HFFc6 (cell line): Measurements from ENCODE around the gene C2orf68. TPM values are rescaled to one million over a fixed set of nuclear protein-coding genes. Genes with fewer than 3 reads are reported as not detected.

Experiments
- DNase-seq: peaks from one replicate; pipeline ENCODE4 v3.0.0-alpha.2; 2018
- H3K27ac Mint-ChIP-seq: 2 replicates; pipeline ENCODE4 v1.8.0; 2020; ENCODE audit warnings: mild to moderate bottlenecking, mixed read lengths
- H3K27me3 Mint-ChIP-seq: 2 replicates; pipeline ENCODE4 v1.8.0; 2021; ENCODE audit warnings: mild to moderate bottlenecking, moderate library complexity, mixed read lengths; ENCODE audit not compliant: insufficient read depth
- H3K36me3 Mint-ChIP-seq: 2 replicates; pipeline ENCODE4 v1.8.0; 2021; ENCODE audit warnings: low read depth, mixed read lengths
- H3K4me1 Mint-ChIP-seq: 2 replicates; pipeline ENCODE4 v1.8.0; 2020; ENCODE audit warnings: low read depth, mixed read lengths
- H3K4me3 Mint-ChIP-seq: 2 replicates; pipeline ENCODE4 v1.8.0; 2020; ENCODE audit warnings: mild to moderate bottlenecking, moderate library complexity, mixed read lengths
- H3K9me3 Mint-ChIP-seq: 2 replicates; pipeline ENCODE4 v1.8.0; 2020; ENCODE audit warnings: mild to moderate bottlenecking, mixed read lengths
- total RNA-seq, 6 experiments: library from RNA; stranded (reverse); fragmentation: NEBNext Ultra II Directional; extraction: Animal tissue kit (Norgen Biotek cat#: 25700); gene quantifications; 2 replicates in 1 of 6; 3 replicates in 5 of 6; pipeline ENCODE4 v1.2.3, GENCODE V29; 2021
- TF ChIP-seq, protein P1 (sequence below): fragments of 200-600 bp; sonication (generic); IDR thresholded peaks from 2 replicates; pipeline ENCODE4 v1.5.0; 2021; ENCODE audit warnings: antibody characterized with exemption, mild to moderate bottlenecking

The C2orf68 gene
- total RNA-seq, 6 experiments from 2014 or later = 13.7 to 17.6 (median 16.0) TPM

DNA sequence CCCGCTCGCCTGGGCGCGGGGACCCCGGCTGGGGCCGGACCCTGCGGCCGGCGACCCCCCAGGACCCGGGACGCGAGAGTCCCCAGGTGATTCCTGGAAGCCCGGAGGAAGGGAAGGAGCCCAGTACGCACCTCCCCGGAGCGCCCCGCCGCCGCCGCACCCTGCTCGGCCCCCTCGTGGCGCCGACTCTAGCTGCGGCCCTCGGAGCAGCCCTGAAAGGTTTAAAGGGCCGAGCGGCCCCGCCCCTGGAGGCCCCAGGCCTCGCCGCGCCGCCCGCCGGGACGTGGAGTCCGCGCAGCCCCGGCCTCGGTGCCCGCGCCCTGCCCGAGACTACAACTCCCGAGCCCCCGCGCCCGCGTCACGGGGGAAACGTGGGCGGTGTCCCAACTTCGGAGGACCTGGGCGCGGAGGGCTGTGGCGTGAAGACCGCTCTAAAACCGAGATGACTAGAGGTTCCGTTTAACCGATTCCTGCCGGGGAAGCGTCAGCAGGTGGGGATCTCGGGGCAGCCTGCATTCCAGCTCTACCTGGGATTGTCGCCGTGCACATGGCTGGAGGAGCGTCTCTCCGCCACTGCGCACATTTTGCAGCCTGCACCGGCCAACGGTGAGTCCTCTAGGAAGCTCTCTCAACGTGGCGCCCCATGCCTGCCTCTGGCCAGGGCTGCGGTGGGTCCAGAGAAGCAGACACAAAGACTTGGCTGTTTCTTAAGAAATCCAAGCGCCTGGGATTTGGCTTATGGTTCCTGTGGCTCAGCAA lies 9.2 kb downstream of the C2orf68 start, which contains the start of gene TMEM150A:
Gene TMEM150A (minus strand): TSS at position 223 of the 759 bp plus-strand sequence. CDS start 750 bp downstream, outside the sequence.
- Mint-ChIP-seq H3K4me3 (peak within 1 kb of the TSS; percentile 94), H3K27me3 (peaks cover 2% of the 10 kb centered on the region), H3K4me1 (peaks cover 50% of the 10 kb centered on the region), H3K36me3 (0 out of 2 replicates have a peak, but pooled peaks cover 3% of the 10 kb centered on the region), H3K9me3 (no peaks in the 10 kb centered on the region), H3K27ac (peak within 1 kb of the TSS; percentile 73)
- DNase-seq = peak; percentile 75
- TF ChIP-seq, protein P1, sequence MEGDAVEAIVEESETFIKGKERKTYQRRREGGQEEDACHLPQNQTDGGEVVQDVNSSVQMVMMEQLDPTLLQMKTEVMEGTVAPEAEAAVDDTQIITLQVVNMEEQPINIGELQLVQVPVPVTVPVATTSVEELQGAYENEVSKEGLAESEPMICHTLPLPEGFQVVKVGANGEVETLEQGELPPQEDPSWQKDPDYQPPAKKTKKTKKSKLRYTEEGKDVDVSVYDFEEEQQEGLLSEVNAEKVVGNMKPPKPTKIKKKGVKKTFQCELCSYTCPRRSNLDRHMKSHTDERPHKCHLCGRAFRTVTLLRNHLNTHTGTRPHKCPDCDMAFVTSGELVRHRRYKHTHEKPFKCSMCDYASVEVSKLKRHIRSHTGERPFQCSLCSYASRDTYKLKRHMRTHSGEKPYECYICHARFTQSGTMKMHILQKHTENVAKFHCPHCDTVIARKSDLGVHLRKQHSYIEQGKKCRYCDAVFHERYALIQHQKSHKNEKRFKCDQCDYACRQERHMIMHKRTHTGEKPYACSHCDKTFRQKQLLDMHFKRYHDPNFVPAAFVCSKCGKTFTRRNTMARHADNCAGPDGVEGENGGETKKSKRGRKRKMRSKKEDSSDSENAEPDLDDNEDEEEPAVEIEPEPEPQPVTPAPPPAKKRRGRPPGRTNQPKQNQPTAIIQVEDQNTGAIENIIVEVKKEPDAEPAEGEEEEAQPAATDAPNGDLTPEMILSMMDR = peak; percentile 70

DNA sequence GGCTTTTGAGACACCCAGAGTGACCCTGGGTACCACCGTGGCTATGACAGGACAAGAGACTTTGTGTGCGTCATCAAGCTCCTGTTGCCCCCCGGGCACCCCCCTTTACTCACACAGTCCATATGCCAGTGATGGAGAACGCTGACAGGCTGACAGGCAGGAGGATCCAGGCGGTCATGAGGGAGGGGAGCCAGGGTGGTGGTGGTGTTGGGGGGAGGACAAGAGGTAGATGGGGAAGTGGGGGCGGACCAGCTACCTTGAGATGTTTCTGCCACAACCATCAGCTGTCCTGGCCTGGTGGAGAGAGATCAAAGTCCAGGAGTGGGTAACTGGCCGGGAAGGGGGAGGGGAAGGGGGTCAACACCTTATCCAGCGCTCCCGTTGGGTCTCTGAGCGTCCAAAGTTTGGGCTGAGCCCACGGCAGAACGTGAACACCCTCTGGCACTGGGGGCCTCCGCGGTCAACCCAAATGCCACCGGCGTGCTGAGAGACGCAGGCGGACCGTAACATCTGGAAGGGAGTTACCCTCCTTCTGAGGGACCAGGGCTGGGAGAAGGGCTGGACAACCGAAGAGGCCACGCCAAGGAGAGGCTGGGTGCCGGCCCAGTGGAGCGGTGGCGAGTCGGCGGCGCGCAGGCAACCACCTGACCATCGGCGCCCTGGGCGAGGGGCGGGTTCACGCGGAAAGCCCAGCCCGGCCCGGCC lies 9.9 kb downstream of the C2orf68 start:
- Mint-ChIP-seq H3K27ac (0 out of 2 replicates have a peak overlapping the region, but pooled peaks have one; percentile 21), H3K9me3 (no peaks in the 10 kb centered on the region), H3K27me3 (peaks cover 3% of the 10 kb centered on the region), H3K36me3 (0 out of 2 replicates have a peak, but pooled peaks cover 2% of the 10 kb centered on the region), H3K4me1 (peaks cover 50% of the 10 kb centered on the region), H3K4me3 (peak overlapping the region; percentile 89)
- DNase-seq = peak; percentile 43
- TF ChIP-seq, protein P1 = no peak

DNA sequence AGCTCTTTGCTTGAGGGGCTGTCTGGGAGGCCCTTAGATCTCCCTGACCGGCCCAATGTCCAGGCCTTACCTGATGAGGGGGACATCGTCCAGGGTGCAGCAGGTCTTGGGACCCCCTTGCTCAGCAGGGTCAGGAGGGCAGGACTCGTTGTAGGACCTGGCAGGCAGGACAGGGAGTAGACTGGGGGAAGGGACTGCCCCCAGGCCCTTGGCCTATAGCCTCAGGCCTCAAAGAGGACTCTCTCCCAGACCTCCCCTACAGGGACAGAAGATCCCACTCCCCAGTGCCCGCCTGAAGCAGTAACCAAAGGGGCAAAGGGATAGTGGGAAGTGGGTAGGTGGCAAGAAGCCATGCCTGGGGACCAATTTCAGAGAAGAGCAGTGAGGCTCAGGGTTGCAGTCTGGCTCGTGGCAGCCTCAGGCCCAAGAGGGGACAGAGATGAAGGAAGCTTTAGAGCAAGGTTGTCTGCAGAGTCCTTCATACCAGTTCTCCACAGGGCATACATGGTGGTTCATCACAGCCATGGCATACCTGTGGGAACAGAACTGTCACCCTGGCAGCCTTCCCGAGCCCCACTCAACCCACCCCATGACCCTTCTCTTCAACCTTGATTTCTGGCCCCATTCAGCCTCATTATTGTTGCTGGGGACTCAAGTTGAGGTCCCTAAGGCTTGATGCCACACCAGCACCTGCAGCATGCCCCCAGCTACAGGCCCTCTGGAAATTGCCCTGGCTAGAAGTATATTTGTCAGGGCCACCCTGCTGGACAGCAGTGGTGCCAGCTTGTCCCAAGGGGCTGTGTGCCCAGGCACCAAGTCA lies 10.7 kb downstream of the C2orf68 start:
- H3K9me3 Mint-ChIP-seq = no peaks in the 10 kb centered on the region
- no peaks in the 10 kb centered on the region for H3K36me3 Mint-ChIP-seq
- DNase-seq = no peak
- TF ChIP-seq, protein P1 = no peak
- H3K4me1 Mint-ChIP-seq = peaks cover 49% of the 10 kb centered on the region
- H3K27me3 Mint-ChIP-seq = peaks cover 4% of the 10 kb centered on the region
- no peak overlapping the region for H3K27ac Mint-ChIP-seq
- peak overlapping the region; percentile 89 for H3K4me3 Mint-ChIP-seq

DNA sequence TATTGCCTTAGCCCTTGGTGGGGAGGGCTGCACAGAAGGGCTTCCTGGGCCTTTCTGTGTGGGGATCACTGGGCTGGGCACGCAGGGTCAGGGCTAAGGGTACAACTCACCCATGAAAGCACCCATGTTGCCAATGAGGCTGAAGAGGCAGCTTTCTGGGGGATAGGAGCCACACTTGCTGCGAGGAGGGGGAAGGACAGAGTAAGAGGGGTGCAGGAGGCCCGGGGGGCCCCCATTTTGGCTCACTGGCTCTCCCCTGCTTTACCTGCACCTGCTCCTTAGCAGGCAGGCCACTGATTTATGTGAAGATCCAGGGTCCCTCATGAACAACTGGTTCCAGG lies 11.7 kb downstream of the C2orf68 start:
- peaks cover 40% of the 10 kb centered on the region for H3K4me1 Mint-ChIP-seq
- no peak overlapping the region for H3K4me3 Mint-ChIP-seq

More for the DNA sequence above, 11.7 kb downstream of the C2orf68 start:
- no peak for DNase-seq
- TF ChIP-seq, protein P1 = no peak
- Mint-ChIP-seq H3K27ac (no peak overlapping the region), H3K9me3 (no peaks in the 10 kb centered on the region), H3K27me3 (peaks cover 4% of the 10 kb centered on the region), H3K36me3 (no peaks in the 10 kb centered on the region)
